SK-N-SH (cell line): Measurements from ENCODE around the gene TFB1M.

ENCODE experiments used
- CHD2 ChIP-seq: fragments of 150-350 bp; IDR thresholded peaks from 2 replicates; pipeline ENCODE4 v1.6.1; 2018; ENCODE audit warnings: low read length; ENCODE audit not compliant: partially characterized antibody
- EP300 ChIP-seq, 2 experiments: IDR thresholded peaks; 2 replicates each; pipeline versions ENCODE4 v1.4.0 to v1.6.1; 2012; ENCODE audit warnings: borderline replicate concordance in 1 of 2, low read depth in 1 of 2, low read length in 1 of 2
- EZH2phosphoT487 ChIP-seq: fragments of 200-600 bp; sonication (generic); IDR thresholded peaks from 2 replicates; pipeline ENCODE4 v1.6.1; 2017; ENCODE audit warnings: low read depth, mixed run types, mild to moderate bottlenecking, antibody characterized with exemption, moderate library complexity, borderline replicate concordance
- FOSL2 ChIP-seq: IDR thresholded peaks from 2 replicates; pipeline ENCODE4 v1.4.0; 2012; ENCODE audit warnings: low read depth, mild to moderate bottlenecking, moderate library complexity, borderline replicate concordance
- POLR2AphosphoS5 ChIP-seq: IDR thresholded peaks from 2 replicates; pipeline ENCODE4 v1.6.1; 2012; ENCODE audit warnings: low read depth, low read length
- RXRA ChIP-seq: IDR thresholded peaks from 2 replicates; pipeline ENCODE4 v1.4.0; 2012; ENCODE audit warnings: low read depth, mild to moderate bottlenecking, borderline replicate concordance
- TF ChIP-seq, protein P1 (sequence below): fragments of 200-600 bp; sonication (generic); IDR thresholded peaks from 2 replicates; pipeline ENCODE4 v1.6.1; 2017; ENCODE audit warnings: antibody characterized with exemption, mild to moderate bottlenecking, moderate library complexity
- TF ChIP-seq, protein P2 (sequence below): fragments of 150-350 bp; IDR thresholded peaks from 2 replicates; pipeline ENCODE4 v1.6.1; 2016; ENCODE audit warnings: mild to moderate bottlenecking, low read depth, low read length

DNA sequence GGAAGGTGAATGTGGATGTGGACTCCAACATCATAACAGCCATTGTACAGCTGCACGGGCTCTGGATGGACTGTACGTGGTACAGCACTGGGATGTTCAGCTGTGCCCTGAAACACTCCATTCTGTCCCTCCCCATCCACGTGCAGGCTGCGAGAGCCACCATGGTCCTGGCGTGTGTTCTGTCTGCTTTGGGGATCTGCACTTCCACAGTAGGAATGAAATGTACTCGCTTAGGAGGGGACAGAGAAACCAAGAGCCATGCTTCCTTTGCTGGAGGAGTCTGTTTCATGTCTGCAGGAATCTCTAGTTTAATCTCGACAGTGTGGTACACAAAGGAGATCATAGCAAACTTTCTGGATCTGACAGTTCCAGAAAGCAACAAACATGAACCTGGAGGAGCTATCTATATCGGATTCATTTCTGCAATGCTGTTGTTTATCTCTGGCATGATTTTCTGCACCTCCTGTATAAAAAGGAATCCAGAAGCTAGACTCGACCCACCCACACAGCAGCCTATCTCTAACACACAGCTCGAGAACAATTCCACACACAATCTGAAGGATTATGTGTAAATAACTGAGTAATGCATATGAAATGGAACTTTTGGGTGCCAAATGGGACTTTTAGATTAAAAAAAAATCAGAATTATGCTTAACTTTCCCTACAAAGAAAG lies 38.3 kb downstream of the TFB1M start:
- no peak for TF ChIP-seq POLR2AphosphoS5
- no peak for TF ChIP-seq RXRA
- TF ChIP-seq, protein P1, sequence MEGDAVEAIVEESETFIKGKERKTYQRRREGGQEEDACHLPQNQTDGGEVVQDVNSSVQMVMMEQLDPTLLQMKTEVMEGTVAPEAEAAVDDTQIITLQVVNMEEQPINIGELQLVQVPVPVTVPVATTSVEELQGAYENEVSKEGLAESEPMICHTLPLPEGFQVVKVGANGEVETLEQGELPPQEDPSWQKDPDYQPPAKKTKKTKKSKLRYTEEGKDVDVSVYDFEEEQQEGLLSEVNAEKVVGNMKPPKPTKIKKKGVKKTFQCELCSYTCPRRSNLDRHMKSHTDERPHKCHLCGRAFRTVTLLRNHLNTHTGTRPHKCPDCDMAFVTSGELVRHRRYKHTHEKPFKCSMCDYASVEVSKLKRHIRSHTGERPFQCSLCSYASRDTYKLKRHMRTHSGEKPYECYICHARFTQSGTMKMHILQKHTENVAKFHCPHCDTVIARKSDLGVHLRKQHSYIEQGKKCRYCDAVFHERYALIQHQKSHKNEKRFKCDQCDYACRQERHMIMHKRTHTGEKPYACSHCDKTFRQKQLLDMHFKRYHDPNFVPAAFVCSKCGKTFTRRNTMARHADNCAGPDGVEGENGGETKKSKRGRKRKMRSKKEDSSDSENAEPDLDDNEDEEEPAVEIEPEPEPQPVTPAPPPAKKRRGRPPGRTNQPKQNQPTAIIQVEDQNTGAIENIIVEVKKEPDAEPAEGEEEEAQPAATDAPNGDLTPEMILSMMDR: no peak
- TF ChIP-seq CHD2: peak; percentile 59
- no peak for TF ChIP-seq EZH2phosphoT487
- peak; percentile 16 to 90; a peak in 2 of 4 replicates for TF ChIP-seq EP300 (IDR thresholded peaks at IDR 0.05; ENCODE audit: borderline replicate concordance in 1 of 2, low read depth in 1 of 2, low read length in 1 of 2)
- TF ChIP-seq, protein P2, sequence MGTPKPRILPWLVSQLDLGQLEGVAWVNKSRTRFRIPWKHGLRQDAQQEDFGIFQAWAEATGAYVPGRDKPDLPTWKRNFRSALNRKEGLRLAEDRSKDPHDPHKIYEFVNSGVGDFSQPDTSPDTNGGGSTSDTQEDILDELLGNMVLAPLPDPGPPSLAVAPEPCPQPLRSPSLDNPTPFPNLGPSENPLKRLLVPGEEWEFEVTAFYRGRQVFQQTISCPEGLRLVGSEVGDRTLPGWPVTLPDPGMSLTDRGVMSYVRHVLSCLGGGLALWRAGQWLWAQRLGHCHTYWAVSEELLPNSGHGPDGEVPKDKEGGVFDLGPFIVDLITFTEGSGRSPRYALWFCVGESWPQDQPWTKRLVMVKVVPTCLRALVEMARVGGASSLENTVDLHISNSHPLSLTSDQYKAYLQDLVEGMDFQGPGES: no peak
- TF ChIP-seq FOSL2: no peak
